ENCODE results near the gene MEF2D. TPM values are rescaled to one million over a fixed set of nuclear protein-coding genes. Genes with fewer than 3 reads are reported as not detected.

The MEF2D gene
- total RNA-seq, 1 experiment from 2014 or later: 33.5 TPM

DNA sequence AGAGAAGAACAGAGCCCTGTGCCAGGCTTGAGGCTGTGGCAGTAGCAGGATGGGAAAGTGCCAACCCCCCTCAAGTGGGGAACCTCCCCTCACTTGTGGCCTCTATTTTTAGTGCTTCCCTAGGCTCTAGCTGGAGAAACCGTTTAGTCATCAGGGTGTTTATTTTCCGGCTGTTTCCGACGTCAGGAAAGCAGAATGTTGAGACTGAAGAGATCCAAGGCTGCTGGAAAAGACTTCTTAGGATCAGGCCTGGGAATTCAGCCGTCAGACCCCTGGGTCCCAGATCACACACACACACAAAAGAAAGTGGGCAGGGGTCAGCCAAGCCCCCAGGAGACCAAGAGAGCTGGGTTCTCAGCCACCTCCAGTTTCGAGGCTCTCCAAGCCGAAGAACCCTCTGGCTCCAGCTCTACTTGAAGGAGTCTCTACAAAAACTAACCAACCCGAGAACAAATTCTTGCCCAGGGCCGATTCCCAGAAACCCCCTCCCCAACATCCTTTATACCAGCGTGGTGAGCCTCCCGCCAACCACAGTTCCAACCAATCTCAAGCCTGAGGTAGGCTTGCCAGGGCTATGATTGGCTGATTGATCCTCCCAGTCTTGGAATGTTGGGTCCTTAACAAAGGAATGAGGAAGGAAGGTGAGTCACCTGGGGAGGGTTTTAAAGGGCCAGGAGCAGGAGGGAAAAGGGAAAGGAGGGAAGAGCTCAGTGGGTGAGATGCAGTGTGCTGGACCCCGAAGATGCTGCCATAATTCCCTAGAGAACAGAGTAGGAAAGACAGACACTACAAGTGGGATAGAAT is 2.5 kb upstream of the MEF2D start:
- peaks cover 32% of the 10 kb centered on the region; the same call in 1 of the 2 replicates for H3F3A ChIP-seq (ENCODE audit: insufficient read depth, low read depth)
- ChIA-PET POLR2A (ENCODE audit: unreplicated experiment) (interaction anchor here (0.6 to 1.2 kb wide), 6 partner anchors 14 to 855 kb away, joined by 3 to 12 read pairs (median 4); partner anchors contain the start of gene SMG5), CTCF (interaction anchor here (0.6 to 1.0 kb wide), 3 partner anchors 46 to 117 kb away, joined by 3 to 6 read pairs (median 5); no protein-coding TSS in a partner anchor)
- peak overlapping the region; percentile 97 for H3K27ac ChIP-seq
- H3K9me3 ChIP-seq (ENCODE audit: insufficient read depth, low read depth): no peaks in the 10 kb centered on the region
- peaks cover 19% of the 10 kb centered on the region for H4K20me1 ChIP-seq (ENCODE audit: insufficient read depth)
- no peaks in the 10 kb centered on the region for H3K9me2 ChIP-seq (ENCODE audit: insufficient read depth)
- H3K4me1 ChIP-seq (replicated peaks; ENCODE audit: insufficient read depth): peaks cover 55% of the 10 kb centered on the region
- H3K36me3 ChIP-seq (ENCODE audit: low read depth): no peaks in the 10 kb centered on the region
- no peaks in the 10 kb centered on the region for H3K27me3 ChIP-seq (ENCODE audit: insufficient read depth, low read depth)
- peak overlapping the region; percentile 27; the same call in 1 of the 2 replicates for H3K4me3 ChIP-seq
- peak overlapping the region; percentile 98 for H3K4me2 ChIP-seq
- H2AFZ ChIP-seq: no peak overlapping the region
- TSS peak; percentile 68 for BruUV-seq (replicated peaks)
- intact Hi-C loops (cut with micrococcal nuclease; ENCODE audit: unreplicated experiment): loop anchor here (5.0 to 10.0 kb wide), 4 partner anchors 69 to 589 kb away; partner anchors contain the start of gene IQGAP3
- TF ChIP-seq EZH2 (IDR thresholded peaks at IDR 0.05; ENCODE audit: low read depth) (no peak), CTCF (conservative IDR thresholded peaks at IDR 0.05) (no peak)
- peak; percentile 77 to 90 for DNase-seq
- peaks cover 26% of the 10 kb centered on the region for H3K79me2 ChIP-seq (ENCODE audit: low read depth)

DNA sequence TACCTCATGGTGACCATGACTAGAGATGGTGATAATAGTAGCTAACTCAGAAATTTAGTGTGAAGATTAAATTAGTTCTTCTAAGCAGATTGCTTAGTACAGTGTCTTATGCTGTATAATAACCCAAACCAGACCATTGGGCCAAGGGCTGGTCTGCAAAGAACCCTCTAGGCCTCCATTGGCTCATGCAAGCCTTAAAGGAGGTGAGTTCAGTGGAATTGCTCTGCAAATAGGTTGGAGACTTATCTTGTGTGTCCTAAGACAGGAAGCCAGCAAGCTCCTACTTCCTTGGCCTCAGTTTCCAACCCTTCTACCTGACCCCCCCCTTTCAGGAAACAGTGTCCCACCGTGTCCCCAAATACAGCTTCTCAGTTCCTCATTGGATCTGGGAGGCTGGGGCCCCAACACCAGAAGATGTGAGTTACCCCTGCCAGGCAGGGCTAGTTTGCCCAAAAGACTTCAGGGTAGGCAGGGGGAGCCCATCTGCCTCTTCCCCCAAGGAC is 1.9 kb upstream of the MEF2D start:
- no peaks in the 10 kb centered on the region for H3K9me3 ChIP-seq (ENCODE audit: insufficient read depth, low read depth)
- peaks cover 32% of the 10 kb centered on the region; the same call in 1 of the 2 replicates for H3F3A ChIP-seq (ENCODE audit: insufficient read depth, low read depth)
- H3K9me2 ChIP-seq (ENCODE audit: insufficient read depth): no peaks in the 10 kb centered on the region
- H3K4me3 ChIP-seq: peak overlapping the region; percentile 27; the same call in 1 of the 2 replicates
- no peaks in the 10 kb centered on the region for H3K36me3 ChIP-seq (ENCODE audit: low read depth)
- peak overlapping the region; percentile 97 for H3K27ac ChIP-seq
- BruUV-seq (replicated peaks): no TSS peak
- peak overlapping the region; percentile 98 for H3K4me2 ChIP-seq
- H3K79me2 ChIP-seq (ENCODE audit: low read depth): peaks cover 33% of the 10 kb centered on the region
- H2AFZ ChIP-seq: no peak overlapping the region
- intact Hi-C loops (cut with micrococcal nuclease; ENCODE audit: unreplicated experiment): loop anchor here (5.0 to 10.0 kb wide), 4 partner anchors 70 to 590 kb away; partner anchors contain the start of gene IQGAP3
- ChIA-PET CTCF (no interaction called here), POLR2A (ENCODE audit: unreplicated experiment) (interaction anchor here (0.6 kb wide), 1 partner anchor 83 kb away, joined by 4 read pairs; no protein-coding TSS in a partner anchor)
- H4K20me1 ChIP-seq (ENCODE audit: insufficient read depth): peaks cover 26% of the 10 kb centered on the region
- DNase-seq: peak in 1 of 2 experiments; percentile 5
- TF ChIP-seq EZH2 (IDR thresholded peaks at IDR 0.05; ENCODE audit: low read depth) (no peak), CTCF (conservative IDR thresholded peaks at IDR 0.05) (no peak)
- H3K4me1 ChIP-seq (replicated peaks; ENCODE audit: insufficient read depth): peaks cover 56% of the 10 kb centered on the region
- no peaks in the 10 kb centered on the region for H3K27me3 ChIP-seq (ENCODE audit: insufficient read depth, low read depth)

GRCh38 chr1:156500793-156501506 is 375 bp upstream of the MEF2D start:
- H3K9me3 ChIP-seq (ENCODE audit: insufficient read depth, low read depth): no peaks in the 10 kb centered on the region
- peak overlapping the region; percentile 84 for H2AFZ ChIP-seq
- peak overlapping the region; percentile 98 for H3K4me2 ChIP-seq
- no peaks in the 10 kb centered on the region for H3K27me3 ChIP-seq (ENCODE audit: insufficient read depth, low read depth)
- TSS peak; percentile 27 for BruUV-seq (replicated peaks)
- ChIA-PET POLR2A (ENCODE audit: unreplicated experiment) (interaction anchor here (0.6 to 1.3 kb wide), 19 partner anchors 11 to 371 kb away, joined by 3 to 34 read pairs (median 6); partner anchors contain the start of gene NAXE), CTCF (interaction anchor here (0.5 to 1.9 kb wide), 8 partner anchors 24 to 737 kb away, joined by 3 to 8 read pairs (median 4); no protein-coding TSS in a partner anchor)
- no peaks in the 10 kb centered on the region for H3K36me3 ChIP-seq (ENCODE audit: low read depth)
- peak overlapping the region; percentile 100 for H3K4me3 ChIP-seq
- peaks cover 48% of the 10 kb centered on the region for H3K79me2 ChIP-seq (ENCODE audit: low read depth)
- TF ChIP-seq EZH2 (IDR thresholded peaks at IDR 0.05; ENCODE audit: low read depth) (no peak), CTCF (conservative IDR thresholded peaks at IDR 0.05) (peak; percentile 74)
- H3K4me1 ChIP-seq (replicated peaks; ENCODE audit: insufficient read depth): peaks cover 56% of the 10 kb centered on the region
- peaks cover 31% of the 10 kb centered on the region; the same call in 1 of the 2 replicates for H3F3A ChIP-seq (ENCODE audit: insufficient read depth, low read depth)
- H3K27ac ChIP-seq: peak overlapping the region; percentile 97
- peak; percentile 87 to 93 for DNase-seq
- intact Hi-C loops (cut with micrococcal nuclease; ENCODE audit: unreplicated experiment): loop anchor here (1.0 to 10.0 kb wide), 6 partner anchors 30 to 591 kb away; partner anchors contain the start of gene IQGAP3
- H4K20me1 ChIP-seq (ENCODE audit: insufficient read depth): peaks cover 39% of the 10 kb centered on the region
- H3K9me2 ChIP-seq (ENCODE audit: insufficient read depth): no peaks in the 10 kb centered on the region
